GM18505 (cell line): ENCODE measurements around the gene MLXIP.

ENCODE experiments used
- ATAC-seq: cut with Tn5 transposase; IDR thresholded peaks from one replicate; pipeline ENCODE4 v1.9.1; 2021; ENCODE audit not compliant: unreplicated experiment
- POLR2A ChIP-seq: IDR thresholded peaks from 4 replicates; pipeline ENCODE4 v1.6.1; 2011; ENCODE audit warnings: borderline replicate concordance; ENCODE audit not compliant: insufficient read depth, insufficient read length; ENCODE audit errors: extremely low read depth

Gene MLXIP

GRCh38 chr12:122073815-122074214 is 4.7 kb upstream of the MLXIP start:
- TF ChIP-seq POLR2A, result no peak
- ATAC-seq, result no peak

GRCh38 chr12:122076743-122077495 is 1.6 kb upstream of the MLXIP start:
- no peak for ATAC-seq
- no peak for TF ChIP-seq POLR2A

GRCh38 chr12:122079033-122079531 is 526 bp downstream of the MLXIP start:
- no peak for ATAC-seq
- TF ChIP-seq POLR2A, result no peak

GRCh38 chr12:122079532-122080081 is 1.1 kb downstream of the MLXIP start:
- no peak for TF ChIP-seq POLR2A
- ATAC-seq, result no peak

GRCh38 chr12:122080149-122081082 is 1.9 kb downstream of the MLXIP start:
- ATAC-seq, result no peak
- TF ChIP-seq POLR2A, result no peak

- ATAC-seq, result no peak
- no peak for TF ChIP-seq POLR2A
Observed at GRCh38 chr12:122081083-122081696, 2.6 kb downstream of the MLXIP start.

- TF ChIP-seq POLR2A, result peak; percentile 30
- ATAC-seq, result peak; percentile 32
Observed at GRCh38 chr12:122081697-122082221, 3.2 kb downstream of the MLXIP start.

GRCh38 chr12:122082621-122083356 is 4.2 kb downstream of the MLXIP start:
- ATAC-seq, result no peak

GRCh38 chr12:122084857-122085405 is 6.4 kb downstream of the MLXIP start:
- no peak for ATAC-seq
- no peak for TF ChIP-seq POLR2A

More at GRCh38 chr12:122082621-122083356, 4.2 kb downstream of the MLXIP start:
- no peak for TF ChIP-seq POLR2A

GRCh38 chr12:122085591-122085990 is 7.0 kb downstream of the MLXIP start:
- TF ChIP-seq POLR2A, result no peak
- ATAC-seq, result no peak

- TF ChIP-seq POLR2A, result no peak
- ATAC-seq, result no peak
Observed at GRCh38 chr12:122086116-122086515, 7.6 kb downstream of the MLXIP start.
